ENCODE measurements around the gene MR1.

Gene MR1

GRCh38 chr1:181092056-181092455 lies 58.3 kb downstream of the MR1 start:
- no peak for DNase-seq (ENCODE audit: low spot score)
- peak overlapping the region; percentile 77 for H3K4me3 ChIP-seq
- H3K27ac ChIP-seq = no peak overlapping the region
- TF ChIP-seq CTCF (IDR thresholded peaks at IDR 0.05) = no peak

- no peak for TF ChIP-seq CTCF (IDR thresholded peaks at IDR 0.05)
- Histone ChIP-seq H3K27ac (no peak overlapping the region), H3K4me3 (no peak overlapping the region)
- DNase-seq (ENCODE audit: low spot score) = no peak
Measured at GRCh38 chr1:181092883-181093458, 59.2 kb downstream of the MR1 start.

GRCh38 chr1:181094416-181095212 lies 60.8 kb downstream of the MR1 start:
- Histone ChIP-seq H3K4me3 (no peak overlapping the region), H3K27ac (peak overlapping the region; percentile 35 to 71)
- DNase-seq (ENCODE audit: low spot score) = no peak
- TF ChIP-seq CTCF (IDR thresholded peaks at IDR 0.05) = no peak

GRCh38 chr1:181095260-181095659 lies 61.5 kb downstream of the MR1 start:
- TF ChIP-seq CTCF (IDR thresholded peaks at IDR 0.05) = no peak
- H3K4me3 ChIP-seq = no peak overlapping the region
- peak overlapping the region; percentile 35 to 71 for H3K27ac ChIP-seq
- no peak for DNase-seq (ENCODE audit: low spot score)

GRCh38 chr1:181095763-181096184 lies 62.0 kb downstream of the MR1 start:
- TF ChIP-seq CTCF (IDR thresholded peaks at IDR 0.05) = no peak
- H3K4me3 ChIP-seq = no peak overlapping the region
- peak overlapping the region in 1 of 2 donors; percentile 71 for H3K27ac ChIP-seq
- no peak for DNase-seq (ENCODE audit: low spot score)

GRCh38 chr1:181097242-181097641 lies 63.5 kb downstream of the MR1 start:
- no peak for DNase-seq (ENCODE audit: low spot score)
- no peak overlapping the region for H3K27ac ChIP-seq

More at GRCh38 chr1:181097242-181097641, 63.5 kb downstream of the MR1 start:
- H3K4me3 ChIP-seq = no peak overlapping the region
- TF ChIP-seq CTCF (IDR thresholded peaks at IDR 0.05) = no peak

Data from coronary artery (tissue), 2 donors.